Fibroblast of villous mesenchyme (primary cell): ENCODE results near the gene DRG2. TPM values are rescaled to one million over a fixed set of nuclear protein-coding genes. Genes with fewer than 3 reads are reported as not detected.

Experiments
- DNase-seq: peaks from one replicate; pipeline ENCODE4 v3.0.0-alpha.2; 2010; ENCODE audit warnings: low read depth
- H3K4me3 ChIP-seq: 2 replicates; pipeline ENCODE4 v1.5.1; 2011; ENCODE audit warnings: low read depth, mild to moderate bottlenecking, low read length
- total RNA-seq: library from RNA; depleted of rRNA; stranded (reverse); fragments of >200 nt; gene quantifications from 2 replicates; pipeline ENCODE4 v1.2.3, GENCODE V29; 2012
- TF ChIP-seq, protein P1 (sequence below): IDR thresholded peaks from 2 replicates; pipeline ENCODE4 v1.5.1; 2012; ENCODE audit warnings: low read depth, mild to moderate bottlenecking, low read length; ENCODE audit not compliant: insufficient read depth

Gene DRG2
- total RNA-seq, 1 donor, result 33.2 TPM

DNA sequence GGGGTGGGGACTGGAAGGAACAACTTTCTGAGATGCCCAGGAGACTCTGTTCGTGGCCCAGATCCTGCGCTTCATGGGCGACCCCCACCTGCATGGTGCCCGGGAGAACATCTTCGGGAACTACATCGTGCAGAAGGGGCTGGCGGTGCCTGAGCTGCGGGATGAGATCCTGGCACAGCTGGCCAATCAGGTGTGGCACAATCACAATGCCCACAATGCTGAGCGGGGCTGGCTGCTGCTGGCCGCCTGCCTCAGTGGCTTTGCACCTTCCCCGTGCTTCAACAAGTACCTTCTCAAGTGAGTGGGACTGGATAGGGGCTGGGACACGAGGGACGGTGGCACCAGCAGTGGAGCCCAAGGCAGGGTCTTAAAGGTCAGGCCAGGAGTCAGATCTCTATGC, 58.1 kb downstream of the DRG2 start:
- DNase-seq, result no peak
- TF ChIP-seq, protein P1, sequence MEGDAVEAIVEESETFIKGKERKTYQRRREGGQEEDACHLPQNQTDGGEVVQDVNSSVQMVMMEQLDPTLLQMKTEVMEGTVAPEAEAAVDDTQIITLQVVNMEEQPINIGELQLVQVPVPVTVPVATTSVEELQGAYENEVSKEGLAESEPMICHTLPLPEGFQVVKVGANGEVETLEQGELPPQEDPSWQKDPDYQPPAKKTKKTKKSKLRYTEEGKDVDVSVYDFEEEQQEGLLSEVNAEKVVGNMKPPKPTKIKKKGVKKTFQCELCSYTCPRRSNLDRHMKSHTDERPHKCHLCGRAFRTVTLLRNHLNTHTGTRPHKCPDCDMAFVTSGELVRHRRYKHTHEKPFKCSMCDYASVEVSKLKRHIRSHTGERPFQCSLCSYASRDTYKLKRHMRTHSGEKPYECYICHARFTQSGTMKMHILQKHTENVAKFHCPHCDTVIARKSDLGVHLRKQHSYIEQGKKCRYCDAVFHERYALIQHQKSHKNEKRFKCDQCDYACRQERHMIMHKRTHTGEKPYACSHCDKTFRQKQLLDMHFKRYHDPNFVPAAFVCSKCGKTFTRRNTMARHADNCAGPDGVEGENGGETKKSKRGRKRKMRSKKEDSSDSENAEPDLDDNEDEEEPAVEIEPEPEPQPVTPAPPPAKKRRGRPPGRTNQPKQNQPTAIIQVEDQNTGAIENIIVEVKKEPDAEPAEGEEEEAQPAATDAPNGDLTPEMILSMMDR, result no peak
- H3K4me3 ChIP-seq, result no peak overlapping the region

DNA sequence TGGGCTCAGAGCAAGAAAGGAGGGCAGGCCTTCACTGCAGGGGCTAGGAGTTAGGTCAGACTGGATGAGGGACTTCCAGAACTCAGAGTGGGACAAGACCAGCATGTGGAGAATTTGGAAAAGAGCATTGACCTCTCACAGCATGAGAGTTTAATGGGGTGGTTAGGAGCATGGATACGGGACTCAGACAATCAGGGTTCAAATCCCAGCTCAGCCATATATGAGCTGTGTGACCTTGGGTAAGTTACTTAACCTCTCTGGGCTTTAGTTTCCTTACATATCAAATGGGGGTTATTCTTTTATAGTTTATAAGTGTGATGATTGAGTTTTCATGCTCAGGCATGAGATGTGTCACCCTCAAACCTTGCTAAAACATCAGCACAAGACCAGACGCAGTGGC, 58.5 kb downstream of the DRG2 start:
- DNase-seq, result no peak
- TF ChIP-seq, protein P1, result no peak
- no peak overlapping the region for H3K4me3 ChIP-seq

DNA sequence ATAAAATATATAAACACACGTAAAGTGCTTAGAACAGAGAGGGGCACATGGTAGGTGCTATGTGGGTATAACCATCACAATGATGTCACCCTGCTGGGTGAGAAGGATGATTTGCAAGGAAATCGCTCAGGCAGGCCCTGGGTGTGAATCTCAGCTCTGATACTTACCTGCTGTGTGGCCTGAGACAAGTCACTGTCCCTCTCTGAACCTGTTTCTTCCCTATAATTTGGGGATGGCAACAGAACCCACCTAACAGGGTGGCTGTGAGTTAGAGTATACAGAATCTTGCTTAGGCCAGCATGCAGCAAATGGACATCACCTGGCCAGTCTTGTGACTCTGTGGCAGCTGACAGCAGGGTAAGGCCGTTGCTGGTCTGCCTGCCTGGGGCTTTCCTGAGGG, 59.2 kb downstream of the DRG2 start:
- no peak for DNase-seq
- TF ChIP-seq, protein P1, result no peak
- no peak overlapping the region for H3K4me3 ChIP-seq

DNA sequence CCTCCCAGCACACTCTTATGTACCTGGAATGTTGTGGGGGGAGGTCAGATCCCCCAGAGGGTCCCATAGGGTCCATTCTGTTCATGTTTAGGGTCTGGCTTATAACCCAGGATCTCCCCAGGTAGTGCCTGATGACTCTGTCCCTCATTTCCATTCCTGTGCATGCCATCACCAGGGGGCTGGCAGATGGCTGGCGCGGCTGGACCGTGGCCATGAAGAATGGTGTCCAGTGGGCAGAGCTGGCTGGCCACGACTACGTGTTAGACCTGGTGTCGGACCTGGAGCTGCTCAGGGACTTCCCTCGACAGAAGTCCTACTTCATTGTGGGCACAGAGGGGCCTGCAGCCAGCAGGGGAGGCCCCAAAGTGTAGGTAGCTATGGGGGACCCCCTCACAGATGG, 60.8 kb downstream of the DRG2 start:
- H3K4me3 ChIP-seq, result no peak overlapping the region
- no peak for DNase-seq
- TF ChIP-seq, protein P1, result no peak

DNA sequence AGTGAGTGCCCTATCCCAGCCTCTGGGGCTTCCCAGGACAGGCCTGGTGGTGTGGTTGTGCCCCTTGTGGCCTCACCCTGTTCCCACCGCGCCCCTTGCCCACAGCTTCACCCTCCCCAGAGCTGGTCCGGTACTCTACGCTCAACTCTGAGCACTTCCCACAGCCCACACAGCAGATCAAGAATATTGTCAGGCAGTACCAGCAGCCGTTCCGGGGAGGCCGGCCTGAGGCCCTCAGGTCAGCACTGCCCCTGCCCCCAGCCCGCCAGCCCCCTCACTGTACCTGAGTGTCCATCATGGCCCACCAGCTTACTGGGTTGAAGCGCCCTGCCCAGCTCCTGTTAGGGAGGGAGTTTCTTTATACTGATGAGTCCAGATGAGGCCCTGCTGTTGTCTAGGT, 63.5 kb downstream of the DRG2 start:
- TF ChIP-seq, protein P1, result no peak
- DNase-seq, result no peak
- no peak overlapping the region for H3K4me3 ChIP-seq

DNA sequence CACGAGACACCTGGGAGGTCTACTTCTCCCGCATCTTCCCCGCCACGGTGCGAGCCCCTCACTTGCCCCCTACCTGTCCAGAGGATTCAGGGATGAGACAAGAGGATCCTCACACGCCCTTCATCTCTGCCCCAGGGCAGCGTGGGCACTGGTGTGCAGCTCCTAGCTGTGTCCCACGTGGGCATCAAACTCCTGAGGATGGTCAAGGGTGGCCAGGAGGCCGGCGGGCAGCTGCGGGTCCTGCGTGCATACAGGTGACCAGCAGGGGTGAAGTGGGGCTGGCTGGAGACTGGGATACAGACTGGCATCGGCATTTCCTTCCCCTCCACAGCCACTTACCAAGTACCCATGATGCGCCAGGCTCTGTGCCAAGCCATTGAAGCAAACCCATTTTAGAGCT, 67.4 kb downstream of the DRG2 start:
- no peak for DNase-seq
- TF ChIP-seq, protein P1, result no peak
- H3K4me3 ChIP-seq, result no peak overlapping the region

DNA sequence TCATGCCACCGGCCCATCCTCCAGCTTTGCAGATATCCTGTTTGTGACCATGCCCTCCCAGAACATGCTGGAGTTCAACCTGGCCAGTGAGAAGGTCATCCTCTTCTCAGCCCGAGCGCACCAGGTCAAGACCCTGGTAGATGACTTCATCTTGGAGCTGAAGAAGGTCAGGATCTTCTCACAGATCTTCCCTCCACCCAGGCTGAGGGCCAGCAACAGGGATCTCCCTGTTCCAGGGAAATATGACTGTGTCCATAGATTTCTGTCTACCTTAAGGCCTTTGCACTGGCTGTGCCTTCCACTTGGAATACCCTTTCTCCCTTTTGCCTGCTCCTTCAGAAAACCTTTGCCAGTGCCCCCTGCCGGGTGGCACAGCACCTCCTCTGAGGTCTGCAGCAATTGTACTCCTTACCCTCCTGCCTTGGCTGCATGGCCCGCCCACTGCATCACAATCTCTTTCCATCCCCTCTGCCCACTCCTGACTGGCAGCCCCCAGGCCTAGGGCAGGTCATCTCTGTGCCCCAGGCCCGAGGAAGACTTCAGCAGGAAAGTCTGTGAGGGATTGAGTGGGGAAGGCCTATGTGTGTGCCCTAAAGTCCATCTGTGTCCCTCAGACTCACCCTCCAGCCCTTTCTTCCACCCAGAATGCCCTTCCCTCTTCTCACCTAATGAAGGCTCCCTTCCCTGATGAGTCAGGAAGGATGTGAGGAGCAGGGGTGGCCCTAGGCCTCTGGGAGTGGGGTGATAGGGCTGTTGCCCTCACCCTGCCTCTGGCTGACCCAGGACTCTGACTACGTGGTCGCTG, 68.6 kb downstream of the DRG2 start:
- DNase-seq, result no peak
- TF ChIP-seq, protein P1, result no peak
- H3K4me3 ChIP-seq, result no peak overlapping the region
